Lower lobe of right lung (tissue), 2 donors: ENCODE data around the gene PDHB. TPM values are rescaled to one million over a fixed set of nuclear protein-coding genes. Genes with fewer than 3 reads are reported as not detected.

Source experiments
- ATAC-seq, 2 donors: fragments of 200-7000 bp; cut with Tn5 transposase; one replicate each; pipeline ENCODE4 v1.9.1; 2020 to 2022; ENCODE audit warnings: mild to moderate bottlenecking in 2 of 2, moderate library complexity in 2 of 2
- DNase-seq: peaks from one replicate; pipeline ENCODE4 v3.0.0-alpha.2; 2020
- H3K27ac ChIP-seq: fragments of 200-600 bp; one replicate; pipeline ENCODE4 v1.8.0; 2022
- H3K27me3 ChIP-seq: fragments of 200-600 bp; one replicate; pipeline ENCODE4 v1.8.0; 2022; ENCODE audit warnings: low read depth
- H3K36me3 ChIP-seq: fragments of 200-600 bp; one replicate; pipeline ENCODE4 v1.8.0; 2022; ENCODE audit warnings: mild to moderate bottlenecking
- H3K4me1 ChIP-seq: fragments of 200-600 bp; one replicate; pipeline ENCODE4 v1.8.0; 2022
- H3K4me3 ChIP-seq: fragments of 200-600 bp; one replicate; pipeline ENCODE4 v1.8.0; 2022; ENCODE audit warnings: mild to moderate bottlenecking
- H3K9me3 ChIP-seq: fragments of 200-600 bp; one replicate; pipeline ENCODE4 v1.8.0; 2022
- intact Hi-C: fragments of 100-400 bp; cut with DNase I; formaldehyde crosslinking; loops from one replicate; pipeline ENCODE4 v1.11.0; 2022
- total RNA-seq: library from RNA; stranded (reverse); fragmentation: NEBNext Ultra II Directional; extraction: Animal tissue kit (Norgen Biotek cat#: 25700); gene quantifications from one replicate; pipeline ENCODE4 v1.2.1, GENCODE V29; 2021
- TF ChIP-seq, protein P1 (sequence below): fragments of 200-600 bp; IDR thresholded peaks from one replicate; pipeline ENCODE4 v1.8.0; 2022; ENCODE audit warnings: antibody characterized with exemption, mild to moderate bottlenecking
- donor health status: DM: no; HTN: yes; CAD: no; lungs with severe emphysema.

Gene PDHB
- total RNA-seq, 1 donor from 2014 or later = 47.7 TPM

DNA sequence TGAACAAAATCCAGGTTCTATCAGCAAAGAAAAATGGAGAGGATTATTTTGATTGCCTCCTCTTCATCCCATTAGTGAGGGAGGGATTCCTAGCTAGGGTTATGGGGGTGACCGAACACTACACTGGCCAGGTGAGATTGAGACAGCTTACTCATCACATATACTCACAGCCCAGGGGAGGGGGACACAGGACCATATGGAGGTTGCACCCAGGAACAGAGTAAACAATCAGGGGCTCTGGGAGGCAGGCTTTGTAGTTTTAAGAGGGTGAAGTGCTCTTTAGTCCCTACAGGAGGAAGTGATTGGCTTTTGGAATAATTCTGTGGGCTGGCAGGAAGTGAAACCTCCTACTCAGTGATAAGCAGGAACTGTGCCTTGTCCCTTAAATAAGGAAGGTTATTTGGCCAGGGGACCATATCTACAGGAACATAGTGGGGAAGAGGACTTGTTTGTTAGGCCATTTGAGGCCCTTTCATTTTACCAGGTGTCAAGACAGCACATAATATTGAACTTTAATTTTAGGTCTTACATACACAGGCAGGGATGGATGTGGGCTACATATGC is 40.8 kb upstream of the PDHB start:
- peaks cover 37% of the 10 kb centered on the region for H3K4me1 ChIP-seq
- H3K27me3 ChIP-seq = no peaks in the 10 kb centered on the region
- TF ChIP-seq, protein P1, sequence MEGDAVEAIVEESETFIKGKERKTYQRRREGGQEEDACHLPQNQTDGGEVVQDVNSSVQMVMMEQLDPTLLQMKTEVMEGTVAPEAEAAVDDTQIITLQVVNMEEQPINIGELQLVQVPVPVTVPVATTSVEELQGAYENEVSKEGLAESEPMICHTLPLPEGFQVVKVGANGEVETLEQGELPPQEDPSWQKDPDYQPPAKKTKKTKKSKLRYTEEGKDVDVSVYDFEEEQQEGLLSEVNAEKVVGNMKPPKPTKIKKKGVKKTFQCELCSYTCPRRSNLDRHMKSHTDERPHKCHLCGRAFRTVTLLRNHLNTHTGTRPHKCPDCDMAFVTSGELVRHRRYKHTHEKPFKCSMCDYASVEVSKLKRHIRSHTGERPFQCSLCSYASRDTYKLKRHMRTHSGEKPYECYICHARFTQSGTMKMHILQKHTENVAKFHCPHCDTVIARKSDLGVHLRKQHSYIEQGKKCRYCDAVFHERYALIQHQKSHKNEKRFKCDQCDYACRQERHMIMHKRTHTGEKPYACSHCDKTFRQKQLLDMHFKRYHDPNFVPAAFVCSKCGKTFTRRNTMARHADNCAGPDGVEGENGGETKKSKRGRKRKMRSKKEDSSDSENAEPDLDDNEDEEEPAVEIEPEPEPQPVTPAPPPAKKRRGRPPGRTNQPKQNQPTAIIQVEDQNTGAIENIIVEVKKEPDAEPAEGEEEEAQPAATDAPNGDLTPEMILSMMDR = no peak
- no peak for DNase-seq
- ATAC-seq = peak; percentile 54 to 75
- no peak overlapping the region for H3K27ac ChIP-seq
- H3K9me3 ChIP-seq = no peaks in the 10 kb centered on the region
- intact Hi-C loops = no loop called here
- no peaks in the 10 kb centered on the region for H3K36me3 ChIP-seq
- no peak overlapping the region for H3K4me3 ChIP-seq

DNA sequence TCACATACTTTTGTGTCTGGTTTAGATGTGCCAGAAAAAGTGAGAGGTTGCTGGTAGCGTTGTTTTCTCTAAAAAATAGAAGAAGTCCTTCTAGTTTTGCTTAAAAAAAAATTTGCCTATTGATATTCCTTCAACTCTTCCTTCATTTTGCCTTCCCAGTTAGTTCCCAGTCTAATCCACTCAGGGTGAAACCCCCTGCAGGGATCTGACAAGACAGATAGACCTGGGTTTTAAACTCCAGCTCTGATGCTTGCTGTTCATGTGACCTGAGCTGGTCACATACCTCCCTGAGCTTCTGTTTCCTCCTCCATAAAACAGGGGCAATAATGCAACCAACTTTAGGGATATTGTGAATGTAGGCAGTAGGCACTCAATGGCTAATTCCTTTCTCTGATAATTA is 39.6 kb upstream of the PDHB start:
- Histone ChIP-seq H3K4me3 (no peak overlapping the region), H3K36me3 (no peaks in the 10 kb centered on the region), H3K27ac (no peak overlapping the region), H3K27me3 (no peaks in the 10 kb centered on the region), H3K4me1 (peaks cover 37% of the 10 kb centered on the region), H3K9me3 (no peaks in the 10 kb centered on the region)
- ATAC-seq (no peak), DNase-seq (no peak)
- intact Hi-C loops = no loop called here
- TF ChIP-seq, protein P1 = no peak

DNA sequence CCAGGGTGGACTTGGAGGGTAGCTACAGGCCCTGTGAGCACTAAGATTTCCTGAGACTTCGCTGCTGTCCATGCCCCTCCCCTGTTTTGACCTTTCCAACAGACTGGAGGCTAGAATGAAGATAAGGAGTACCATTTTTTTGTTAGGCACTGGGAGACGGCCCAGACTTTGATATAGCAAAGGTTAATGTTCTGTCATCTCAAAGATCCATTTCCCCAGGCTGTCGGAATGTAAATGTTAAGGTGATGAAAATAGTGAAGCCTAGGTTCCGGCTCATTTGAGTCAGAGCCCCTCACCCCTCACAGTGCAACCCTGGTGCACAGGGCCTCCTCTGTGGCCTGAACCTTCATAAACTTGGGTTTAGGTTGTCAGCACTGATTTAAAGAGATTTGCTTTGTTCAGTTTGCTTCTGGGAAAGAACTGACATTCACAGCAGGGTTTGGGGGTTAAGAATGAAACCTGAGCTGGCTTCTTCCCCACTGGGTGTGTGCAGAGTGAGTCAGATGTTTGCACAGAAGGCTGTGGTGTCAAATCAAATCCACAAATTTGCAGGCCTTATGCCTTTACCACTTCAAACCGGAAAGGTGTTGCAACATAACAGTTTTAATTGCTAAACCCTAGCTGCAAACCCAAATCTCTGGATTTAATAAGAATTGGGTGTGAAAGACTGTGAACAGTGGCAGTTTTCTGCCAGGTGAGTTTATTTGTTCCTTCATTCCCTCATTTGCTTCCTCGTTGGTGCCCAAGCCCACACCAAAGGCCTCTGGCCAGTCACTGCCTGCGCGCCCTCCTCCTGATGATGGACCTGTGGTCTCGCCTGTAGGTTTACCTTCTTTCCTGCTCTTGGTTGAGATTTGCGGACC is 37.6 kb upstream of the PDHB start:
- peak overlapping the region; percentile 39 for H3K27ac ChIP-seq
- intact Hi-C loops = no loop called here
- peaks cover 37% of the 10 kb centered on the region for H3K4me1 ChIP-seq
- TF ChIP-seq, protein P1 = no peak
- ATAC-seq (peak; percentile 89 to 93), DNase-seq (no peak)
- no peaks in the 10 kb centered on the region for H3K27me3 ChIP-seq
- no peaks in the 10 kb centered on the region for H3K36me3 ChIP-seq
- H3K4me3 ChIP-seq = no peak overlapping the region
- H3K9me3 ChIP-seq = no peaks in the 10 kb centered on the region

DNA sequence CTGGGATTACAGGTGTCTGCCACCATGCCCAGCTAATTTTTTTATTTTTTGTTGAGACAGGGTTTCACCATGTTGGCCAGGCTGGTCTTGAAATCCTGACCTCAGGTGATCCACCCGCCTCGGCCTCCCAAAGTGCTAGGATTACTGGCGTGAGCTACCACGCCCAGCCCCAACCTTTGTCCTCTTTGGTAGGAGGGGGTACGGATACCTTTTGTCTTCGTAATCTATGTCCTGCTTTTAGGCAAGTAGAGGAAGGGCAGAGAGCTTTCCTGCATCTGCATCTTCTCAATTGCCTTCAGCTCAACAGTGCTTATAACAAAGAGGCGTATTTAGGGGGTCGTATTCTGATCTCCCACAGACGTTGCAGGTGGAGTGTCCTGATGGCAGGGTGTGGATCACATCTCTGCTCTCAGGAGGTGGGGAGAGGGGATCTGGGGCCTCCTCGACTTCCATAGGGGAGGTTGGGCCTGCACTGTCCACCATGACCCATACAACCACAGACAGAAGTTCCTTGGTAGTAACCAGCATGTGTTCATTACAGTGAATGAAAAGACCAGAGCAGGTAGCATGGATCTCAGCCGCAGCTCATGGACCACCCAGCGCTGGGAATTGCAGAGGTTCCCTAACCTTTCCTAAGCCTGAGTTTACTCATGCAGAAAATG is 36.9 kb upstream of the PDHB start:
- no peak for ATAC-seq
- Histone ChIP-seq H3K27ac (peak overlapping the region; percentile 39), H3K36me3 (no peaks in the 10 kb centered on the region), H3K4me3 (no peak overlapping the region), H3K4me1 (peaks cover 37% of the 10 kb centered on the region), H3K9me3 (no peaks in the 10 kb centered on the region), H3K27me3 (no peaks in the 10 kb centered on the region)
- intact Hi-C loops = no loop called here
- TF ChIP-seq, protein P1 = no peak
- no peak for DNase-seq

DNA sequence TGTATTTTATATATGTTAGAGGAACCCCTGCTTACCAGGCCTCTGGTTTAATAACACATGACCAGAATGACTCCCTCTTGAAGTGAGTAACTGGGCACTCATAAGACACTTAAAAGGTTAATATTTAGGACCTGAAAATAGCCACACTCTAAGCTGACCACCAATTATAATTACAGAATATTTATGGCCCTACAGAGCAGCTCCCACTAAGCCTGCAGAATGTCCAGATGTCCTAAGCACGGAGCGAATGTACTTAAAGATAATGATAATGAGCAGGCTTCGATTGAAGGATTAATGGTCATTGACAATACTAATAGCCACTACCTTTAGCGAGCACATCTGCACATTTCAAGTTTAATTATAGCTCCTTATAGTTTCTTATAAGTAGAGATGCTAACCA is 35.5 kb upstream of the PDHB start:
- Histone ChIP-seq H3K4me1 (peaks cover 25% of the 10 kb centered on the region), H3K27me3 (no peaks in the 10 kb centered on the region), H3K27ac (no peak overlapping the region), H3K36me3 (no peaks in the 10 kb centered on the region), H3K9me3 (no peaks in the 10 kb centered on the region), H3K4me3 (no peak overlapping the region)
- ATAC-seq = no peak
- no peak for DNase-seq
- TF ChIP-seq, protein P1 = no peak
- intact Hi-C loops = no loop called here
